ENCODE measurements around the gene MX1. TPM values are rescaled to one million over a fixed set of nuclear protein-coding genes. Genes with fewer than 3 reads are reported as not detected.

MX1 gene
- total RNA-seq, 2 experiments from 2014 or later, result 82.3 to 86.3 TPM

DNA sequence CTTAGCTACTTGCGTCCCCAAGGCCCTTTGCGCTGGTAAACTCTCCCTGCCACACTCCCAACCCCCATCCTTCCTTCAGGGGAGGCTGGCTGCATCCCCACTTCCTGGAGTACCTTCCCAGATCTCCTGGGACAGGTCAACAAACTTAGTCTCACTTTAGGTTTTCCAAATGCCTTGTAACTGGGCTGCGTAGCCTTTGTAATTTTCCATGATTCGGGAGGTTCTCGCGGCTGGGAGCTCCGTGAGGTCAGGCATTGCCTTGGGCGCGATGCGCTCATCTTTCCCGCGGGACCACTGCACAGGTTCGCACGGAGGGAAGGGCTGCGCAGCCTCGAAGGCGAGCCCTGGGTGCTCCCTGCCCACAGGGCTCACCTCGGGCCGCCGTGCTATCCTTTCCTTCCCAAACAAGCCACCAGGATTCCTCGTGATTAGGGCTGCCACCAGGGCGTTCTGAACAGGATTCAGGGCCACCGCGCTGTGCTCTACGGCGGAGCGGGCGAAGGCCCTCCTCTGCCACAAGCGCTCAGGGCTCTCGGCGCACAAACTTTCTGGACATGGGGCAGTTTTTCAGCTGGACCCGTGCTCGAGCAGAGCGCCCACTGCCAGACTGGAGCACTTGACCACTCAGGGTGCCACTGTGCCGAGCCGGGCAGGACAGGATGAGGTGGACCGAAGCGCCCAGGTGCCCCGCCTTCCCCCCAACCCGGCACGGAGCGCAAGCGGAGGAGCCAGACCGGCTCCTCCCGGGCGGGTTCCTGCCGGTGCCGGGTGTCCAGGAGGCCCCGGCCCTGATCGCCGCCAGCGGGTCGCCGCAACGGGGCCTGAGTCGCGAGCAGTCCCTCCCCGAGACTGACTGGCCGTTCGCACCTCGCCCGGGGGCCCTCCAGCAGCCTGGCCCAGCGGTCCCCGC lies 80.8 kb downstream of the MX1 start:
- Histone ChIP-seq H3K27me3 (ENCODE audit: control insufficient read depth in 1 of 2, insufficient read depth in 2 of 2, low read length in 2 of 2) (peaks cover 27 to 44% of the 10 kb centered on the region in 2 experiments), H3K4me1 (ENCODE audit: insufficient read depth, low read length) (peaks cover 4% of the 10 kb centered on the region), H3K36me3 (ENCODE audit: insufficient read depth, low read length) (no peaks in the 10 kb centered on the region), H3K4me3 (ENCODE audit: low read length) (no peak overlapping the region), H3K27ac (ENCODE audit: low read depth in 1 of 2, low read length in 2 of 2) (no peak overlapping the region), H3K9me3 (ENCODE audit: control insufficient read depth in 1 of 2, insufficient read depth in 1 of 2, low read length in 2 of 2) (no peaks in the 10 kb centered on the region)
- TF ChIP-seq, protein P1, sequence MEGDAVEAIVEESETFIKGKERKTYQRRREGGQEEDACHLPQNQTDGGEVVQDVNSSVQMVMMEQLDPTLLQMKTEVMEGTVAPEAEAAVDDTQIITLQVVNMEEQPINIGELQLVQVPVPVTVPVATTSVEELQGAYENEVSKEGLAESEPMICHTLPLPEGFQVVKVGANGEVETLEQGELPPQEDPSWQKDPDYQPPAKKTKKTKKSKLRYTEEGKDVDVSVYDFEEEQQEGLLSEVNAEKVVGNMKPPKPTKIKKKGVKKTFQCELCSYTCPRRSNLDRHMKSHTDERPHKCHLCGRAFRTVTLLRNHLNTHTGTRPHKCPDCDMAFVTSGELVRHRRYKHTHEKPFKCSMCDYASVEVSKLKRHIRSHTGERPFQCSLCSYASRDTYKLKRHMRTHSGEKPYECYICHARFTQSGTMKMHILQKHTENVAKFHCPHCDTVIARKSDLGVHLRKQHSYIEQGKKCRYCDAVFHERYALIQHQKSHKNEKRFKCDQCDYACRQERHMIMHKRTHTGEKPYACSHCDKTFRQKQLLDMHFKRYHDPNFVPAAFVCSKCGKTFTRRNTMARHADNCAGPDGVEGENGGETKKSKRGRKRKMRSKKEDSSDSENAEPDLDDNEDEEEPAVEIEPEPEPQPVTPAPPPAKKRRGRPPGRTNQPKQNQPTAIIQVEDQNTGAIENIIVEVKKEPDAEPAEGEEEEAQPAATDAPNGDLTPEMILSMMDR (IDR thresholded peaks at IDR 0.05), result no peak
- Mint-ChIP-seq H3K4me1 (ENCODE audit: low read depth) (peaks cover 5% of the 10 kb centered on the region), H3K27ac (no peak overlapping the region), H3K9me3 (no peaks in the 10 kb centered on the region), H3K36me3 (ENCODE audit: low read depth) (no peaks in the 10 kb centered on the region), H3K4me3 (no peak overlapping the region), H3K27me3 (peaks cover 64% of the 10 kb centered on the region)
- ChIA-PET POLR2A (no interaction called here), CTCF (no interaction called here)
- DNase-seq (no peak), ATAC-seq (ENCODE audit: poor library complexity) (no peak)
- intact Hi-C loops (cut with DNase I, micrococcal nuclease), result no loop called here

DNA sequence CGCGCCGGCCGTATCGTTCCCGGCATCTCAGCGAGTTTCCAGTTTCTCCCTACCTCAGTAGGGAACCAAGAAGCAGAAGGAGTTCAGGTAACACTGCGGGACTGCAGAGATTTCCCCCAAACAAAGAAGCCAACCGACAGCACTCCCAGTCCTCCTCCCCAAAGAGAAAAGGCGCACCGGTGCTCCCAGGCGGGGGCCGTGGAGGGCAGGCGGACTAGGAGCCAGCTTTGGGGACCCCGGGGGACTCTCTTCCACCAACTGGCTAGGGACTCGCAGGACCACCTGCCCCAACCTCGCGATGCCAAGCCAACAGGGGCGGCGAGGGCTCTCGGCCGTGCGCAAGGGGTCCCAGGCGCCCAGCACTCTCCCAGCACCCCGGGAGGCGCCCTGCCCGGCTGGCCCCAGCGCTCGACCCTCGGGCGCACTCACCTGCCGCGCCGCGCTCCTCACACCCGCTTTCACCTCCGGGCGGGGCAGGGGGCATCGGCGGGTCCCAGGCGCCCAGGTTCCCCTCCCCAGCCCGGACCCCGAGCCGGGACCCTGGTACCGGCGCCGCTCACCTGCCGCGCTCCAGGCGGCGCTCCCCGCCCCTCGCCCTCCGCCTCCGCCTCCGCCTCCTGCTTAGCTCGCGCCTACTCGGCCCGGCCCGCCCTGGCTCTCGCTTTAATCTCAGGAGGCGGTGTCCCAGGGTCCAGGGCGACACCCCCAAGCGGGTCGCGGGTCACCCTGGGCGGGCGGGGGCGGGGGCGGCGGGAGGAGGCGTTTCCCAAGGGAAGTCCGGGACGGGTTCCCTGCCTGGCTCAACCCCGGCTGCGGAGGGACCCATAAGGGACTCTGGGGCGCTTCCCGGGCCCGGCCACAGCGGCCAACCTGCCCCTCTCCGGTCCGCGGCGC lies 81.7 kb downstream of the MX1 start, which contains the start of gene TMPRSS2:
TSS of gene TMPRSS2 (minus strand) at position 638 of the 894 bp plus-strand sequence. CDS start 10,025 bp downstream, outside the sequence.
- Histone ChIP-seq H3K27ac (ENCODE audit: low read depth in 1 of 2, low read length in 2 of 2) (no peak within 1 kb of the TSS), H3K36me3 (ENCODE audit: insufficient read depth, low read length) (no peaks in the 10 kb centered on the region), H3K4me3 (ENCODE audit: low read length) (no peak within 1 kb of the TSS), H3K4me1 (ENCODE audit: insufficient read depth, low read length) (peaks cover 4% of the 10 kb centered on the region), H3K27me3 (ENCODE audit: control insufficient read depth in 1 of 2, insufficient read depth in 2 of 2, low read length in 2 of 2) (peaks cover 27 to 44% of the 10 kb centered on the region in 2 experiments), H3K9me3 (ENCODE audit: control insufficient read depth in 1 of 2, insufficient read depth in 1 of 2, low read length in 2 of 2) (no peaks in the 10 kb centered on the region)
- DNase-seq, result no peak
- no peak for ATAC-seq (ENCODE audit: poor library complexity)
- ChIA-PET POLR2A (no interaction called here), CTCF (no interaction called here)
- H3K4me3 Mint-ChIP-seq, result no peak within 1 kb of the TSS
- H3K9me3 Mint-ChIP-seq, result no peaks in the 10 kb centered on the region
- peaks cover 5% of the 10 kb centered on the region for H3K4me1 Mint-ChIP-seq (ENCODE audit: low read depth)
- TF ChIP-seq, protein P1 (IDR thresholded peaks at IDR 0.05), result no peak
- peaks cover 55% of the 10 kb centered on the region for H3K27me3 Mint-ChIP-seq
- intact Hi-C loops (cut with DNase I, micrococcal nuclease), result no loop called here
- no peaks in the 10 kb centered on the region for H3K36me3 Mint-ChIP-seq (ENCODE audit: low read depth)
- no peak within 1 kb of the TSS for H3K27ac Mint-ChIP-seq

DNA sequence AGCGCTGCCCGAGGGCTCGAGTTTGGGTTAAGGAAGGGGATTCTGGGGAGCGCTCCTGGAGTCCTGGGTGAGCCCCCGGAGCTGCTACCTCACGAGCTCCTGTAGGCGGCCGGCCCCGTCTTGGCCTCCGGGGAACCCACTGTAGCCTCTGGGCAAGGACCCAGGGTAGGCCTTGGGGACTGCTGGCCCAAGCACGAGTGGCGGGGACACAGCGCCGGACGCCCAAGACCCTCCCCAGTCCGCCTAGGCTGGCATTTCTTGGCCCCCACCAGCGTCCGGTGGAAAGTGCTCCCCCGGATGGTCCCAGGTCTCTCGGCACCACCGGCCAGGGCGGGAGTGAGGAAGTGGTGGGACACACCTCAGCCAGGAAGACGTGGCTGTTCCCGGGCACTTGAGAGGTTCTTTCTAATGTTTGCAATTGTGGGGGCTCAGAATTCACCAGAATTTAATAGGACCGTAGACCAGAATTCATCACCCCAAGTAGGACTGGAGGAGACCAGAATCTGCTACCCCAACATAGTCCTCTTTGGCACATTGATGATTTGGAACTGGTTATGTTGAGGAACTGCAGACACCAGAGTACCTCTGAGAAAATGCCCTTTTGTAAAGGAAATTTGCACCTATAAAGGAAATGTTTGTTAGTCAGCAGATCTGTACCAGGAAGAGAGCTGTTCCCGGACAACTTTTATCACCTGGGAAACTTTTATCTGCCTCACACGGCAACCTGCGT lies 82.5 kb downstream of the MX1 start:
- intact Hi-C loops (cut with DNase I, micrococcal nuclease), result no loop called here

More for the DNA sequence above, 82.5 kb downstream of the MX1 start:
- TF ChIP-seq, protein P1 (IDR thresholded peaks at IDR 0.05), result no peak
- no peak overlapping the region for H3K4me3 ChIP-seq (ENCODE audit: low read length)
- Mint-ChIP-seq H3K27ac (no peak overlapping the region), H3K4me3 (no peak overlapping the region), H3K36me3 (ENCODE audit: low read depth) (no peaks in the 10 kb centered on the region), H3K4me1 (ENCODE audit: low read depth) (peaks cover 5% of the 10 kb centered on the region), H3K27me3 (peaks cover 54% of the 10 kb centered on the region), H3K9me3 (no peaks in the 10 kb centered on the region)
- ChIA-PET POLR2A (no interaction called here), CTCF (no interaction called here)
- no peak overlapping the region for H3K27ac ChIP-seq (ENCODE audit: low read depth in 1 of 2, low read length in 2 of 2)
- ATAC-seq (ENCODE audit: poor library complexity), result no peak
- H3K9me3 ChIP-seq (ENCODE audit: control insufficient read depth in 1 of 2, insufficient read depth in 1 of 2, low read length in 2 of 2), result no peaks in the 10 kb centered on the region
- no peak for DNase-seq
- peaks cover 4% of the 10 kb centered on the region for H3K4me1 ChIP-seq (ENCODE audit: insufficient read depth, low read length)
- H3K36me3 ChIP-seq (ENCODE audit: insufficient read depth, low read length), result no peaks in the 10 kb centered on the region
- H3K27me3 ChIP-seq (ENCODE audit: control insufficient read depth in 1 of 2, insufficient read depth in 2 of 2, low read length in 2 of 2), result peaks cover 27 to 44% of the 10 kb centered on the region in 2 experiments

Data from CD4-positive, alpha-beta T cell (primary cell).